Naive B cell (primary cell): ENCODE results near the gene PHACTR3. TPM values are rescaled to one million over a fixed set of nuclear protein-coding genes. Genes with fewer than 3 reads are reported as not detected.

ENCODE experiments used
- ATAC-seq, 2 donors: fragments of 150-1000 bp; cut with Tn5 transposase; 2 replicates each; pipeline ENCODE4 v1.10.0; 2021; ENCODE audit warnings: low read depth in 2 of 2, mild to moderate bottlenecking in 2 of 2, moderate library complexity in 2 of 2
- DNase-seq: peaks from one replicate; pipeline ENCODE4 v3.0.0; 2022
- H3K27ac Mint-ChIP-seq, 6 donors: one replicate each; pipeline ENCODE4 v1.8.0; 2020 to 2022; ENCODE audit warnings: mild to moderate bottlenecking in 6 of 6, mixed read lengths in 6 of 6, moderate library complexity in 5 of 6, inconsistent platforms in 2 of 6
- H3K27me3 Mint-ChIP-seq, 3 donors: one replicate each; pipeline ENCODE4 v1.8.0; 2021 to 2022; ENCODE audit warnings: mixed read lengths in 3 of 3, mild to moderate bottlenecking in 1 of 3
- H3K36me3 Mint-ChIP-seq, 2 donors: one replicate each; pipeline ENCODE4 v1.8.0; 2020 to 2022; ENCODE audit warnings: mixed read lengths in 2 of 2, inconsistent platforms in 1 of 2, mild to moderate bottlenecking in 1 of 2
- H3K4me1 Mint-ChIP-seq, 3 donors: one replicate each; pipeline ENCODE4 v1.8.0; 2020 to 2022; ENCODE audit warnings: mixed read lengths in 3 of 3, inconsistent platforms in 1 of 3, mild to moderate bottlenecking in 1 of 3, moderate library complexity in 1 of 3
- H3K4me3 Mint-ChIP-seq, 8 donors: one replicate each; pipeline ENCODE4 v1.8.0; 2020 to 2022; ENCODE audit warnings: mild to moderate bottlenecking in 8 of 8, mixed read lengths in 8 of 8, moderate library complexity in 8 of 8, inconsistent platforms in 2 of 8
- H3K9me3 Mint-ChIP-seq, 7 donors: one replicate each; pipeline ENCODE4 v1.8.0; 2020 to 2022; ENCODE audit warnings: mixed read lengths in 7 of 7, mild to moderate bottlenecking in 5 of 7, inconsistent platforms in 2 of 7, moderate library complexity in 1 of 7
- polyA plus RNA-seq, 6 donors: library from polyadenylated mRNA; unstranded; fragments of 300-500 nt; fragmentation: Illumina TruSeq; gene quantifications; one replicate each; pipeline ENCODE4 v1.2.3, GENCODE V29; 2021; ENCODE audit warnings: low read depth in 6 of 6

The PHACTR3 gene
- polyA plus RNA-seq, 6 donors from 2014 or later = not detected

GRCh38 chr20:59577037-59577808 is 27.1 kb upstream of the PHACTR3 start:
- Mint-ChIP-seq H3K9me3 (peaks cover 0 to 5% (median 0%) of the 10 kb centered on the region in 7 donors), H3K4me1 (peaks cover under 1 to 2% (median under 1%) of the 10 kb centered on the region in 3 donors), H3K36me3 (no peaks in the 10 kb centered on the region), H3K27ac (no peak overlapping the region), H3K27me3 (peaks cover 37 to 68% (median 67%) of the 10 kb centered on the region in 3 donors), H3K4me3 (no peak overlapping the region)
- no peak for ATAC-seq
- DNase-seq = no peak

- H3K27ac Mint-ChIP-seq = peak overlapping the region in 1 of 6 donors; percentile 82
- no peak overlapping the region for H3K4me3 Mint-ChIP-seq
- H3K4me1 Mint-ChIP-seq = peaks cover 0 to 2% (median 0%) of the 10 kb centered on the region in 3 donors
- peaks cover 0 to 5% (median 0%) of the 10 kb centered on the region in 7 donors for H3K9me3 Mint-ChIP-seq
- ATAC-seq (no peak), DNase-seq (no peak)
- peaks cover 36 to 66% (median 64%) of the 10 kb centered on the region in 3 donors for H3K27me3 Mint-ChIP-seq
- H3K36me3 Mint-ChIP-seq = no peaks in the 10 kb centered on the region
Measured at GRCh38 chr20:59577809-59578435, 26.4 kb upstream of the PHACTR3 start.

DNA sequence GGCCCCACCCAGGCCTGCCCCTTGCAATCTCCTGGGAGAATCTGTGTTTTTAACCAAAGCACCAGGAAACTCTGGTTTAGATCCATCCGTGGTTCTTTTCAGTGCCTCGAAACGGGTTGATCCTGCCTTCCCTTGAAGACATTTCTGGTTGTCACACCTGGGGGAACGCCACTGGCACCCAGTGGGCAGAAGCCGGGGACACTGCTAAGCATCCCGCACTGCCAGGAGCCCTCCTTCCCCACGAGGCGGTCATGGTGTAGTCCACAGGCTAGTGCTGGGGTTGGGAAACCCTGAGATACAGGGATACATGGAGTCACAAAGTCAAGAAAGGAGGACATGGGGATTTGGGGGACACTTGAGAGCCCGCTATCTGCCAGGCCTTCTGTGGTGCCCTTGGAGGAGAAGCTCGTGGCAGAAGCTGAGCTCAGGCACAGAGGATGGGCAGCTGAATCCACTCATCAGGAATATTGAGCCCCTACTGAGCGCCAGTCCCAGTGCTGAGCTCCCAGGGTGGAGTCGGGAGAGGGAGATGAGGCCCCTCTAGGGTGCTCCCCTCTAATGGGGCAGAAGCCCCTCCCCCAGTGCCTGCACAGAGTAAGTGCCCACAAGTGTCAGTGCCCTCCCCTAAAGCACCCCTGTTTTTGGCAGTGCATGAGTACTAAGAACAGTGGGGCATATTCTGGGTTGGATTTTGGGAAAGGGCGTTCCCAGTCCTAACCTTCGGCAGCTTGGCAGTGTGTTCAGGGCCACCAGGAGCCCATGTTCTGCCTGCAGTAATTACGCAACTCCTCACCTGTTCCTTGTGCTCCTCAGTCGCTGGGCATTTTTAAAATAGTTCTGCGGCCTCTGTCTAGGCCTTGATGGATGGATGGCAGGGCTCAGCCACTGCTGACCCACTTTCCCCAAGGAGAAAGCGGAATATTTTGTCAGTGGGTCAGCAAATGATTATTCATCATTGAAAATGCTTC is 25.6 kb upstream of the PHACTR3 start:
- peaks cover 0 to 2% (median 0%) of the 10 kb centered on the region in 3 donors for H3K4me1 Mint-ChIP-seq
- H3K4me3 Mint-ChIP-seq = no peak overlapping the region
- no peak overlapping the region for H3K27ac Mint-ChIP-seq
- peaks cover 28 to 58% (median 56%) of the 10 kb centered on the region in 3 donors for H3K27me3 Mint-ChIP-seq
- no peaks in the 10 kb centered on the region for H3K36me3 Mint-ChIP-seq
- H3K9me3 Mint-ChIP-seq = peaks cover 0 to 5% (median 0%) of the 10 kb centered on the region in 7 donors
- ATAC-seq = no peak
- no peak for DNase-seq

DNA sequence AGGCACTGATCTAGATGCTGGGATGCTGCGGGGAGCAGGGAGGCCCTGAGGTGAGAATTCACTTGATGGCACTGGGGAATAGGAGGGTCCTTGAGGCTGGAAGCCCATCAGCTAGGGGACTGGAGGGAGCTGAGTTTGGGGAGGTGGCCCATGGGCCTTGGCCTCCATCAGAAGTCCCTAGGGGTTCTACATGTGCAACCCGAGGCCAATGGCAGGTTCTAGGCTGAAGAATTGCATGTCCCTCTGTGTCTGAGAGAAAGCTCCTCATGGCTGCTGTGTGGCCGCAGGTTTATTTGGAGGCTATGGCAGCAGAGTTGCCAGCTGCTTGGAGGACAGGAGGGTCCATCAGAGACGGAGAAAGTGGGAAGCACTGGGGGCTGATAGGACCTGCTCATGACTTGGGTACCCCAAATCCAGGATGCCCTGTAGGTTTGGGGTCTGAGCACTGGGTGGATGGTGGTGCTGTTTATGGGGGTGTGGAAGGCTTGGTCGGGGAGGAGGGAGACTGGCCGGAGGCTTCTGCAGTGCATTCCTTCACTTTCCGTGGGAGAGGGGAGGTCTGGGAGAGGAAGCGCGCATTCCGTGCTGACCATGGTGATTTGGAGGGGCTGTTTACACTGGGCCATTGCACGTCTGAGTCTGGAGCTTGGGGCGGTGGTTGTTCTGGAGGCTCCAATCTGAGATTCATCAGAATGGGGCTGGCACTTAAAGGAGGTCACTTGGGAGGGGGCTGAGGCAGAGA is 24.8 kb upstream of the PHACTR3 start:
- H3K36me3 Mint-ChIP-seq = no peaks in the 10 kb centered on the region
- no peak for DNase-seq
- peaks cover 27 to 56% (median 48%) of the 10 kb centered on the region in 3 donors for H3K27me3 Mint-ChIP-seq
- H3K9me3 Mint-ChIP-seq = peaks cover 0 to 5% (median 0%) of the 10 kb centered on the region in 7 donors
- ATAC-seq = no peak
- peaks cover 0 to 2% (median 0%) of the 10 kb centered on the region in 3 donors for H3K4me1 Mint-ChIP-seq
- H3K4me3 Mint-ChIP-seq = no peak overlapping the region
- no peak overlapping the region for H3K27ac Mint-ChIP-seq

DNA sequence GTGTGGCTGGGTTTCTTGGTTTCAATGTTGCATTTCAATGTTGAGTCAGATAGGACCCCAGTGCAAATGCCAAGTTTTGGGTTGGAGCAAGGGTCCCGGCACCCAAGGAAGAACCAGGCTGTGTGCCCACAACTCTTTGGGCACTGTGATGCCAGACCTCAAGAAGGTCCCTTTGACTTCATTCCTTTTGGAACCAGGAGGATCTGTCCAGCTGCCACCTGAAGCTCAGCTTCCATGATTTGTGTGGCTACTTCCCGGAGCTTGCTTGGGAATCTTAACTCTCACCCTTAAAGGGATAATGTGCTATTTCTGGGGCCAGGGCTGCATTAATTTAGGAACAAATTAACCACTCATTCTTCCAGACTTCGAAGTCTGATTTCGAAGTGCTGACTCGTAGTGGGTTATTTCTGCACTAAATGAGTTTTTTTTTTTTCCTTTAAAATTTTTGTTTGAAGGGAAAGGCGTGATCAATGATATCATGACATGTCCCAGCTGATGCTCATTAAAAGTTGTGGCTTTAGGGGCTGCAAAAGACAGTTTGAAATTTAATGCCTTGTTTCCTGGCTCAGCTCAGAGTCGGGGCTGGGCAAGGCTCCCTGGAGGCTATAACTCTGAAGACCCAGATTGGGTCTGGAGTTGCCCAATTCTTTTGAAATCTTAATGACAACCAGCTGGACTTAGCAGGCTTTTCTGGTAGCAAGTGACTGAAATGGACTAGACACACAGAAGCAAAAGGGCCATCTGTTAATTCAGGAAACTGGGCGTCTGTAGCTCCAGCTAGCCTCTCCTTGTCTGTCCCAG is 24.0 kb upstream of the PHACTR3 start:
- Mint-ChIP-seq H3K4me1 (peaks cover 0 to 2% (median 0%) of the 10 kb centered on the region in 3 donors), H3K4me3 (peak overlapping the region in 1 of 8 donors; percentile 45), H3K27ac (no peak overlapping the region), H3K9me3 (peaks cover 0 to 5% (median 0%) of the 10 kb centered on the region in 7 donors), H3K27me3 (peaks cover 19 to 49% (median 40%) of the 10 kb centered on the region in 3 donors), H3K36me3 (no peaks in the 10 kb centered on the region)
- ATAC-seq (no peak), DNase-seq (no peak)

- ATAC-seq (no peak), DNase-seq (no peak)
- Mint-ChIP-seq H3K27me3 (peaks cover 13 to 42% (median 34%) of the 10 kb centered on the region in 3 donors), H3K27ac (no peak overlapping the region), H3K9me3 (peaks cover 0 to 5% (median 0%) of the 10 kb centered on the region in 7 donors), H3K4me1 (peaks cover 0 to 2% (median 0%) of the 10 kb centered on the region in 3 donors), H3K4me3 (no peak overlapping the region), H3K36me3 (no peaks in the 10 kb centered on the region)
Measured at GRCh38 chr20:59580991-59581401, 23.3 kb upstream of the PHACTR3 start.

GRCh38 chr20:59581993-59582679 is 22.2 kb upstream of the PHACTR3 start:
- Mint-ChIP-seq H3K4me1 (peaks cover 0 to 2% (median 0%) of the 10 kb centered on the region in 3 donors), H3K27ac (peak overlapping the region in 1 of 6 donors; percentile 12), H3K4me3 (no peak overlapping the region), H3K9me3 (peaks cover 0 to 5% (median 0%) of the 10 kb centered on the region in 7 donors), H3K27me3 (peaks cover 7 to 36% (median 34%) of the 10 kb centered on the region in 3 donors), H3K36me3 (no peaks in the 10 kb centered on the region)
- no peak for ATAC-seq
- no peak for DNase-seq

GRCh38 chr20:59583428-59584277 is 20.7 kb upstream of the PHACTR3 start:
- DNase-seq (no peak), ATAC-seq (no peak)
- Mint-ChIP-seq H3K9me3 (peaks cover 0 to 4% (median 0%) of the 10 kb centered on the region in 7 donors), H3K27ac (no peak overlapping the region), H3K4me1 (peaks cover 0 to 2% (median 0%) of the 10 kb centered on the region in 3 donors), H3K36me3 (no peaks in the 10 kb centered on the region), H3K27me3 (peaks cover 3 to 28% (median 26%) of the 10 kb centered on the region in 3 donors), H3K4me3 (no peak overlapping the region)

GRCh38 chr20:59584278-59584925 is 19.9 kb upstream of the PHACTR3 start:
- DNase-seq = no peak

DNA sequence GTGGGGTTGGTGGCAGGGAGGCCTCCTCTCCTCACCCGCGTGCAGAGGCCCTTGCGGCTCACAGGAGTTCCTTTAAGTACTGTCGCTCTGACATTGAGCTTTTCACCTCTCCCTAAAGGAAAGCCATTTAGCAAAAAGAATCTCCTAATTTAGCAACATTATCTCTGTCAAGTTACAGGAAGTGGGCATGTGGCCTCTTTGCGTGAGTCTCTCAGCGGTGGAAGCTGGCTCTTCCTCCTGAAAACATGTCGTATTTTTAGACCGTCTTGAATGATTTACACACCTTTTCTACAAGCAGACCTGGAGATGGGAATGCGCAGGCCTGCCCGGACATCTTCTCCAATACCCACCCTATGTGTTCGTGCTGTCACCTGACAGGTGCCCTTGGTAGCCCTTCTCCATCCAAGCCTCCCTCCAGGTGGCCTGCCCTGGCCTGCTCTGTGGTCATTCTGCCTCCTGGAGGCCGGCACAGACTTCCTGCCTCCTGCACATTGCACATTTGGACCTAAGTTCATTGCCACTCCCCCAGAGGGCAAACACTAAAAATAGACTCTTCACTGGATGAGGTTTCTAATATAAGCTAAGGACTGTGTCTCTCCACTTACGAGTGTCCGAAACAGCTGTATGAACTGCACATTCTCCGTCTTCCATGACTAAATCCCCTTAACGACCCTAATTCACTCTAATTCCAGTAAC is 18.5 kb upstream of the PHACTR3 start:
- Mint-ChIP-seq H3K9me3 (peaks cover 0 to 13% (median 3%) of the 10 kb centered on the region in 7 donors), H3K27me3 (peaks cover 3 to 24% (median 11%) of the 10 kb centered on the region in 3 donors), H3K36me3 (no peaks in the 10 kb centered on the region), H3K4me3 (no peak overlapping the region), H3K4me1 (no peaks in the 10 kb centered on the region), H3K27ac (peak overlapping the region in 1 of 6 donors; percentile 32)
- ATAC-seq (no peak), DNase-seq (no peak)

More at GRCh38 chr20:59584278-59584925, 19.9 kb upstream of the PHACTR3 start:
- Mint-ChIP-seq H3K4me1 (peaks cover 0 to 2% (median 0%) of the 10 kb centered on the region in 3 donors), H3K27ac (no peak overlapping the region), H3K27me3 (peaks cover 3 to 23% (median 19%) of the 10 kb centered on the region in 3 donors), H3K9me3 (peaks cover 0 to 3% (median 2%) of the 10 kb centered on the region in 7 donors), H3K4me3 (no peak overlapping the region), H3K36me3 (no peaks in the 10 kb centered on the region)
- no peak for ATAC-seq
